GM23248 (cell line): Measurements from ENCODE around the gene KRT73. TPM values are rescaled to one million over a fixed set of nuclear protein-coding genes. Genes with fewer than 3 reads are reported as not detected.

Source experiments
- DNase-seq: peaks from one replicate; pipeline ENCODE4 v3.0.0-alpha.2; 2015
- H2AFZ ChIP-seq: fragments of 200-600 bp; sonication (generic); 2 replicates; pipeline ENCODE4 v1.6.1; 2016; ENCODE audit warnings: antibody characterized with exemption
- H3F3A ChIP-seq: fragments of 200-600 bp; sonication (generic); 2 replicates; pipeline ENCODE4 v1.6.1; 2016; ENCODE audit warnings: mild to moderate bottlenecking, antibody characterized with exemption, mixed run types; ENCODE audit not compliant: insufficient read depth
- H3K27ac ChIP-seq: fragments of 200-600 bp; sonication (generic); 2 replicates; pipeline ENCODE4 v1.5.1; 2016; ENCODE audit warnings: mild to moderate bottlenecking
- H3K27me3 ChIP-seq: fragments of 200-600 bp; sonication (generic); replicated peaks from 2 replicates; pipeline ENCODE4 v1.6.1; 2016; ENCODE audit warnings: mild to moderate bottlenecking; ENCODE audit not compliant: insufficient read depth
- H3K36me3 ChIP-seq: fragments of 200-600 bp; sonication (generic); 2 replicates; pipeline ENCODE4 v1.6.1; 2016; ENCODE audit warnings: low read depth, mild to moderate bottlenecking
- H3K4me1 ChIP-seq: fragments of 200-600 bp; sonication (generic); 2 replicates; pipeline ENCODE4 v1.6.1; 2016; ENCODE audit warnings: mild to moderate bottlenecking; ENCODE audit not compliant: insufficient read depth
- H3K4me2 ChIP-seq: fragments of 200-600 bp; sonication (generic); one replicate; pipeline ENCODE4 v1.6.1; 2016; ENCODE audit warnings: mild to moderate bottlenecking; ENCODE audit not compliant: unreplicated experiment
- H3K4me3 ChIP-seq: fragments of 200-600 bp; sonication (generic); 2 replicates; pipeline ENCODE4 v1.5.1; 2016; ENCODE audit warnings: mild to moderate bottlenecking
- H3K79me2 ChIP-seq: fragments of 200-600 bp; sonication (generic); 2 replicates; pipeline ENCODE4 v1.6.1; 2016; ENCODE audit warnings: mild to moderate bottlenecking; ENCODE audit not compliant: insufficient read depth
- H3K9ac ChIP-seq: fragments of 200-600 bp; sonication (generic); 2 replicates; pipeline ENCODE4 v1.6.1; 2016; ENCODE audit warnings: mild to moderate bottlenecking
- H3K9me2 ChIP-seq: fragments of 200-600 bp; sonication (generic); 2 replicates; pipeline ENCODE4 v1.6.1; 2016; ENCODE audit warnings: mixed run types, mild to moderate bottlenecking, moderate library complexity; ENCODE audit not compliant: insufficient read depth
- H3K9me3 ChIP-seq: fragments of 200-600 bp; sonication (generic); one replicate; pipeline ENCODE4 v1.6.1; 2017; ENCODE audit warnings: low read depth
- H4K20me1 ChIP-seq: fragments of 200-600 bp; sonication (generic); 2 replicates; pipeline ENCODE4 v1.6.0; 2016; ENCODE audit not compliant: insufficient read depth
- EZH2 ChIP-seq: fragments of 200-600 bp; sonication (generic); IDR thresholded peaks from 2 replicates; pipeline ENCODE4 v1.6.1; 2018; ENCODE audit warnings: antibody characterized with exemption, mild to moderate bottlenecking; ENCODE audit not compliant: insufficient read depth, poor library complexity, severe bottlenecking
- EZH2phosphoT487 ChIP-seq: fragments of 200-600 bp; sonication (generic); IDR thresholded peaks from 2 replicates; pipeline ENCODE4 v1.6.1; 2018; ENCODE audit warnings: antibody characterized with exemption, moderate library complexity, mild to moderate bottlenecking, low read depth; ENCODE audit not compliant: insufficient read depth
- WGBS, 2 experiments: methylation state at CpG; one replicate each; pipeline ENCODE4 v1.1.6; 2015 to 2017; ENCODE audit warnings: low lambda C conversion rate in 2 of 2, low coverage in 1 of 2; ENCODE audit errors: missing lambda C conversion rate in 2 of 2; 5-methylcytosine and 5-hydroxymethylcytosine counted together
- in situ Hi-C: fragments of 300-500 bp; cut with MboI; formaldehyde crosslinking; loops from 2 replicates; pipeline ENCODE4 v1.15.0; 2020
- polyA plus RNA-seq: library from polyadenylated mRNA; unstranded; fragments of >200 nt; fragmentation: Nextera tagmentation; extraction: Ambion mirVana; gene quantifications from 2 replicates; pipeline ENCODE4 v1.2.1, GENCODE V29; 2016
- total RNA-seq: library from RNA; depleted of rRNA; stranded (reverse); fragments of >200 nt; shearing (Covaris generic); gene quantifications from 2 replicates; pipeline ENCODE4 v1.2.3, GENCODE V29; 2014

KRT73 gene
- total and polyA plus RNA-seq, 2 experiments from 2014 or later = not detected

- Histone ChIP-seq H2AFZ (no peak overlapping the region), H3K4me2 (no peak overlapping the region), H3F3A (no peaks in the 10 kb centered on the region), H3K9me3 (no peaks in the 10 kb centered on the region), H3K36me3 (no peaks in the 10 kb centered on the region), H4K20me1 (no peaks in the 10 kb centered on the region), H3K9me2 (no peaks in the 10 kb centered on the region), H3K27me3 (peaks cover 52% of the 10 kb centered on the region), H3K27ac (no peak overlapping the region), H3K79me2 (no peaks in the 10 kb centered on the region), H3K4me3 (no peak overlapping the region), H3K9ac (no peak overlapping the region), H3K4me1 (0 out of 2 replicates have a peak, but pooled peaks cover 4% of the 10 kb centered on the region)
- no peak for DNase-seq
- in situ Hi-C loops = no loop called here
- no peak for TF ChIP-seq EZH2
Observed at GRCh38 chr12:52604859-52605258, 13.5 kb downstream of the KRT73 start.

GRCh38 chr12:52603314-52603713 is 15.0 kb downstream of the KRT73 start:
- no peaks in the 10 kb centered on the region for H4K20me1 ChIP-seq
- no peak overlapping the region for H2AFZ ChIP-seq
- H3K4me3 ChIP-seq = no peak overlapping the region
- peaks cover 52% of the 10 kb centered on the region for H3K27me3 ChIP-seq
- H3K36me3 ChIP-seq = no peaks in the 10 kb centered on the region
- H3K27ac ChIP-seq = no peak overlapping the region
- in situ Hi-C loops = no loop called here
- H3K79me2 ChIP-seq = no peaks in the 10 kb centered on the region
- 0 out of 2 replicates have a peak, but pooled peaks cover 4% of the 10 kb centered on the region for H3K4me1 ChIP-seq
- H3F3A ChIP-seq = no peaks in the 10 kb centered on the region
- no peak overlapping the region for H3K9ac ChIP-seq
- H3K9me3 ChIP-seq = no peaks in the 10 kb centered on the region
- 80 to 82% methylated on average over 2 of the region's 2 CpGs for WGBS, 2 experiments
- peak; percentile 52 for DNase-seq
- no peak overlapping the region for H3K4me2 ChIP-seq
- TF ChIP-seq EZH2 (no peak), EZH2phosphoT487 (no peak)
- no peaks in the 10 kb centered on the region for H3K9me2 ChIP-seq

- 78% methylated on average over 5 of the region's 5 CpGs for WGBS, 2 experiments
- H3K27me3 ChIP-seq = peaks cover 50% of the 10 kb centered on the region
- in situ Hi-C loops = no loop called here
Observed at GRCh38 chr12:52602552-52602951, 15.8 kb downstream of the KRT73 start.

GRCh38 chr12:52601671-52602070 is 16.7 kb downstream of the KRT73 start:
- H2AFZ ChIP-seq = no peak overlapping the region
- H3F3A ChIP-seq = no peaks in the 10 kb centered on the region
- H3K27me3 ChIP-seq = peaks cover 49% of the 10 kb centered on the region
- H3K4me2 ChIP-seq = no peak overlapping the region
- no peaks in the 10 kb centered on the region for H3K9me2 ChIP-seq
- 0 out of 2 replicates have a peak, but pooled peaks cover 4% of the 10 kb centered on the region for H3K4me1 ChIP-seq
- H3K9me3 ChIP-seq = no peaks in the 10 kb centered on the region
- H3K79me2 ChIP-seq = no peaks in the 10 kb centered on the region
- in situ Hi-C loops = no loop called here
- no peak overlapping the region for H3K9ac ChIP-seq
- H3K36me3 ChIP-seq = no peaks in the 10 kb centered on the region
- TF ChIP-seq EZH2phosphoT487 (no peak), EZH2 (no peak)
- H3K4me3 ChIP-seq = no peak overlapping the region
- 65 to 66% methylated on average over 4 of the region's 4 CpGs for WGBS, 2 experiments
- DNase-seq = no peak
- no peaks in the 10 kb centered on the region for H4K20me1 ChIP-seq
- H3K27ac ChIP-seq = no peak overlapping the region

More at GRCh38 chr12:52602552-52602951, 15.8 kb downstream of the KRT73 start:
- DNase-seq = no peak
- no peak overlapping the region for H3K4me2 ChIP-seq
- no peak overlapping the region for H3K27ac ChIP-seq
- no peak overlapping the region for H2AFZ ChIP-seq
- no peaks in the 10 kb centered on the region for H3F3A ChIP-seq
- no peaks in the 10 kb centered on the region for H3K36me3 ChIP-seq
- H3K9me2 ChIP-seq = no peaks in the 10 kb centered on the region
- 0 out of 2 replicates have a peak, but pooled peaks cover 4% of the 10 kb centered on the region for H3K4me1 ChIP-seq
- H3K9me3 ChIP-seq = no peaks in the 10 kb centered on the region
- no peak overlapping the region for H3K4me3 ChIP-seq
- H3K9ac ChIP-seq = no peak overlapping the region
- H4K20me1 ChIP-seq = no peaks in the 10 kb centered on the region
- H3K79me2 ChIP-seq = no peaks in the 10 kb centered on the region
- no peak for TF ChIP-seq EZH2phosphoT487
- no peak for TF ChIP-seq EZH2

- no peaks in the 10 kb centered on the region for H3K79me2 ChIP-seq
- WGBS, 2 experiments = 37 to 38% methylated on average over 48 of the region's 48 CpGs
Observed at GRCh38 chr12:52600941-52601481, 17.3 kb downstream of the KRT73 start, which contains the start of gene KRT72. Gene KRT72, minus strand, starts transcription at chr12:52601463. Its CDS starts 11 bp downstream, at chr12:52601452.

More at GRCh38 chr12:52600941-52601481, 17.3 kb downstream of the KRT73 start, which contains the start of gene KRT72:
- peaks cover 51% of the 10 kb centered on the region for H3K27me3 ChIP-seq
- H3K9me2 ChIP-seq = no peaks in the 10 kb centered on the region
- no peak within 1 kb of the TSS for H3K27ac ChIP-seq
- no peaks in the 10 kb centered on the region for H4K20me1 ChIP-seq
- no peaks in the 10 kb centered on the region for H3K9me3 ChIP-seq
- no peak for DNase-seq
- H3K4me1 ChIP-seq = 0 out of 2 replicates have a peak, but pooled peaks cover 4% of the 10 kb centered on the region
- H3K4me3 ChIP-seq = no peak within 1 kb of the TSS
- H3K4me2 ChIP-seq = no peak within 1 kb of the TSS
- no peak within 1 kb of the TSS for H3K9ac ChIP-seq
- no peaks in the 10 kb centered on the region for H3F3A ChIP-seq
- in situ Hi-C loops = no loop called here
- H2AFZ ChIP-seq = no peak within 1 kb of the TSS
- no peaks in the 10 kb centered on the region for H3K36me3 ChIP-seq
- no peak for TF ChIP-seq EZH2phosphoT487
- no peak for TF ChIP-seq EZH2
